Kidney (tissue), 14 donors: ENCODE results near the gene SPTBN4. TPM values are rescaled to one million over a fixed set of nuclear protein-coding genes. Genes with fewer than 3 reads are reported as not detected.

Source experiments
- DNase-seq, 5 donors: peaks; one replicate each; pipeline ENCODE4 v3.0.0-alpha.2; 2013 to 2020
- FAIRE-seq: peaks from 2 replicates; lab custom pipeline; 2012; peaks lifted over from hg19 to GRCh38; lab: Jason Lieb, UNC
- H3K27ac ChIP-seq, 2 donors: one replicate each; pipeline ENCODE4 v1.7.0; 2013; ENCODE audit warnings: low read depth in 2 of 2, low read length in 2 of 2, inconsistent platforms in 1 of 2
- H3K27me3 ChIP-seq: one replicate; pipeline ENCODE4 v1.7.1; 2013; ENCODE audit warnings: low read length, inconsistent platforms; ENCODE audit not compliant: control insufficient read depth, insufficient read depth
- H3K36me3 ChIP-seq, 3 donors: one replicate each; pipeline versions ENCODE4 v1.7.0 to v1.7.1; 2013; ENCODE audit warnings: low read length in 3 of 3, control low read depth in 1 of 3, inconsistent platforms in 1 of 3; ENCODE audit not compliant: insufficient read depth in 3 of 3, control insufficient read depth in 2 of 3
- H3K4me1 ChIP-seq, 3 donors: one replicate each; pipeline versions ENCODE4 v1.7.0 to v1.7.1; 2013; ENCODE audit warnings: low read length in 3 of 3, inconsistent platforms in 1 of 3, low read depth in 1 of 3; ENCODE audit not compliant: control insufficient read depth in 2 of 3, insufficient read depth in 2 of 3
- H3K4me3 ChIP-seq, 3 donors: one replicate each; pipeline versions ENCODE4 v1.7.0 to v1.8.1; 2013; ENCODE audit warnings: low read length in 3 of 3, control low read depth in 1 of 3, inconsistent platforms in 1 of 3
- H3K9ac ChIP-seq, 3 donors: one replicate each; pipeline versions ENCODE4 v1.7.0 to v1.7.1; 2013; ENCODE audit warnings: low read length in 3 of 3, control low read depth in 1 of 3, inconsistent platforms in 1 of 3
- H3K9me3 ChIP-seq, 3 donors: one replicate each; pipeline versions ENCODE4 v1.7.0 to v1.7.1; 2013; ENCODE audit warnings: low read length in 3 of 3, control low read depth in 1 of 3, inconsistent platforms in 1 of 3; ENCODE audit not compliant: control insufficient read depth in 2 of 3, insufficient read depth in 1 of 3
- CTCF ChIP-seq: IDR thresholded peaks from 3 replicates; pipeline ENCODE4 v1.5.1; 2012; ENCODE audit warnings: mild to moderate bottlenecking, moderate library complexity, borderline replicate concordance; ENCODE audit not compliant: insufficient read depth; ENCODE audit errors: extremely low read depth
- intact Hi-C: fragments of 100-400 bp; cut with DNase I; formaldehyde crosslinking; loops from one replicate; pipeline ENCODE4 v1.11.1; 2022
- polyA plus RNA-seq: library from polyadenylated mRNA; stranded (reverse); fragments of 350-450 nt; fragmentation: Illumina TruSeq; extraction: RNeasy Lipid Tissue Mini Kit (QIAGEN cat#74804); gene quantifications from one replicate; pipeline ENCODE4 v1.2.3, GENCODE V29; 2014; ENCODE audit warnings: low read depth, low replicate concordance; ENCODE audit not compliant: insufficient read depth
- total RNA-seq: library from RNA; stranded (reverse); fragmentation: NEBNext Ultra II Directional; extraction: Animal tissue kit (Norgen Biotek cat#: 25700); gene quantifications from one replicate; pipeline ENCODE4 v1.2.1, GENCODE V29; 2021
- donor health status: control.
- donor health status: control.
- donor health status: control.
- donor health status: control.
- donor health status: control.
- donor health status: DM: yes; HTN: yes; CAD: no.
- donor health status: Normal renal cell carcinoma (clear cell type).

SPTBN4 gene
- total and polyA plus RNA-seq, 2 donors from 2014 or later = 0.82 to 4.6 TPM

GRCh38 chr19:40486017-40486416 is 19.2 kb downstream of the SPTBN4 start:
- H3K36me3 ChIP-seq = no peaks in the 10 kb centered on the region
- no peak overlapping the region for H3K9ac ChIP-seq
- intact Hi-C loops = no loop called here
- H3K27ac ChIP-seq = no peak overlapping the region
- H3K27me3 ChIP-seq = no peaks in the 10 kb centered on the region
- no peak for TF ChIP-seq CTCF
- no peak for FAIRE-seq
- DNase-seq = peak in 1 of 5 donors; percentile 15
- H3K4me3 ChIP-seq = no peak overlapping the region
- H3K4me1 ChIP-seq = no peaks in the 10 kb centered on the region
- H3K9me3 ChIP-seq = no peaks in the 10 kb centered on the region

GRCh38 chr19:40489882-40490230 is 23.1 kb downstream of the SPTBN4 start:
- Histone ChIP-seq H3K27ac (no peak overlapping the region), H3K9ac (no peak overlapping the region), H3K27me3 (no peaks in the 10 kb centered on the region), H3K4me3 (no peak overlapping the region), H3K4me1 (no peaks in the 10 kb centered on the region), H3K36me3 (no peaks in the 10 kb centered on the region), H3K9me3 (peaks cover 0 to 2% (median 0%) of the 10 kb centered on the region in 3 donors)
- intact Hi-C loops = no loop called here
- no peak for TF ChIP-seq CTCF
- DNase-seq = peak in 1 of 5 donors; percentile 67
- FAIRE-seq = no peak

GRCh38 chr19:40492274-40492673 is 25.5 kb downstream of the SPTBN4 start:
- H3K9ac ChIP-seq = no peak overlapping the region
- no peak for TF ChIP-seq CTCF
- H3K9me3 ChIP-seq = peaks cover 0 to 2% (median 0%) of the 10 kb centered on the region in 3 donors
- intact Hi-C loops = no loop called here
- H3K27ac ChIP-seq = no peak overlapping the region
- H3K36me3 ChIP-seq = no peaks in the 10 kb centered on the region
- H3K4me3 ChIP-seq = no peak overlapping the region
- FAIRE-seq = no peak
- H3K4me1 ChIP-seq = no peaks in the 10 kb centered on the region
- DNase-seq = no peak
- no peaks in the 10 kb centered on the region for H3K27me3 ChIP-seq

GRCh38 chr19:40493778-40494177 is 27.0 kb downstream of the SPTBN4 start:
- TF ChIP-seq CTCF = no peak
- H3K27ac ChIP-seq = no peak overlapping the region
- no peak overlapping the region for H3K4me3 ChIP-seq
- peaks cover 0 to 2% (median 0%) of the 10 kb centered on the region in 3 donors for H3K9me3 ChIP-seq
- no peaks in the 10 kb centered on the region for H3K27me3 ChIP-seq
- DNase-seq (peak in 1 of 5 donors; percentile 22), FAIRE-seq (no peak)
- no peaks in the 10 kb centered on the region for H3K4me1 ChIP-seq
- H3K9ac ChIP-seq = no peak overlapping the region
- no peaks in the 10 kb centered on the region for H3K36me3 ChIP-seq
- intact Hi-C loops = no loop called here
